HuH-7.5 (cell line): Measurements from ENCODE around the gene DIPK1A.

Source experiments
- DNase-seq: peaks from one replicate; pipeline ENCODE4 v3.0.0; 2011; ENCODE audit warnings: low spot score

The DIPK1A gene

GRCh38 chr1:92839442-92839841 is 121.8 kb downstream of the DIPK1A start:
- DNase-seq: no peak

GRCh38 chr1:92838519-92838918 is 122.7 kb downstream of the DIPK1A start:
- no peak for DNase-seq

GRCh38 chr1:92837062-92837461 is 124.2 kb downstream of the DIPK1A start:
- DNase-seq: no peak

- no peak for DNase-seq
These were observed 126.6 kb downstream of the DIPK1A start for GRCh38 chr1:92834617-92835016.

- no peak for DNase-seq
These were observed 127.4 kb downstream of the DIPK1A start for GRCh38 chr1:92833840-92834239.

GRCh38 chr1:92832537-92833114 is 128.6 kb downstream of the DIPK1A start:
- DNase-seq: no peak

GRCh38 chr1:92831762-92832536 is 129.3 kb downstream of the DIPK1A start, which contains the start of gene RPL5:
TSS of gene RPL5 (plus strand) at chr1:92832040. CDS start at chr1:92832115, 75 bp downstream.
- peak; percentile 82 for DNase-seq

- DNase-seq: no peak
These were observed 129.9 kb downstream of the DIPK1A start for GRCh38 chr1:92831368-92831761.

- no peak for DNase-seq
These were observed 134.5 kb downstream of the DIPK1A start for GRCh38 chr1:92826792-92827191.

GRCh38 chr1:92822879-92823278 is 138.4 kb downstream of the DIPK1A start:
- no peak for DNase-seq

- no peak for DNase-seq
These were observed 140.7 kb downstream of the DIPK1A start for GRCh38 chr1:92820551-92820950.

- DNase-seq: no peak
These were observed 141.2 kb downstream of the DIPK1A start for GRCh38 chr1:92820024-92820423.

GRCh38 chr1:92817986-92818764 is 143.1 kb downstream of the DIPK1A start:
- DNase-seq: no peak

- no peak for DNase-seq
These were observed 144.0 kb downstream of the DIPK1A start for GRCh38 chr1:92817137-92817697.

- no peak for DNase-seq
These were observed 144.5 kb downstream of the DIPK1A start for GRCh38 chr1:92816732-92817131.

- DNase-seq: no peak
These were observed 152.9 kb downstream of the DIPK1A start for GRCh38 chr1:92808381-92808780.

- DNase-seq: no peak
These were observed 156.0 kb downstream of the DIPK1A start for GRCh38 chr1:92805216-92805615.

GRCh38 chr1:92804721-92805201 is 156.5 kb downstream of the DIPK1A start:
- no peak for DNase-seq

- DNase-seq: no peak
These were observed 157.9 kb downstream of the DIPK1A start for GRCh38 chr1:92803140-92803887.

- no peak for DNase-seq
These were observed 163.3 kb downstream of the DIPK1A start for GRCh38 chr1:92797961-92798360.

GRCh38 chr1:92797297-92797696 is 164.0 kb downstream of the DIPK1A start:
- no peak for DNase-seq

GRCh38 chr1:92795166-92795565 is 166.1 kb downstream of the DIPK1A start:
- no peak for DNase-seq
